Lung (tissue), 12 donors: ENCODE data around the gene RAB11B. TPM values are rescaled to one million over a fixed set of nuclear protein-coding genes. Genes with fewer than 3 reads are reported as not detected.
"Not testable (repeated sequence)": the region's sequence is repeated elsewhere in the genome, so short reads cannot be mapped to it uniquely, and the experiment has no call there.

Source experiments
- ATAC-seq: fragments of 200-7000 bp; cut with Tn5 transposase; one replicate; pipeline ENCODE4 v1.9.1; 2020; ENCODE audit warnings: moderate number of reproducible peaks; ENCODE audit not compliant: insufficient read depth, low FRiP score
- DNase-seq, 3 donors: peaks; one replicate each; pipeline ENCODE4 v3.0.0-alpha.2; 2013 to 2017
- H3K27ac ChIP-seq, 2 donors: one replicate each; pipeline ENCODE4 v1.5.1; 2013; ENCODE audit warnings: mild to moderate bottlenecking in 2 of 2, moderate library complexity in 2 of 2, control low read depth in 1 of 2, inconsistent platforms in 1 of 2, low read depth in 1 of 2, low read length in 1 of 2
- H3K27me3 ChIP-seq, 3 donors: one replicate each; pipeline ENCODE4 v1.5.1; 2013; ENCODE audit warnings: low read length in 2 of 3; ENCODE audit not compliant: control insufficient read depth in 3 of 3, insufficient read depth in 3 of 3
- H3K36me3 ChIP-seq, 4 donors: one replicate each; pipeline ENCODE4 v1.5.1; 2013; ENCODE audit warnings: low read length in 4 of 4, mild to moderate bottlenecking in 1 of 4, moderate library complexity in 1 of 4; ENCODE audit not compliant: control insufficient read depth in 4 of 4, insufficient read depth in 4 of 4
- H3K4me1 ChIP-seq, 5 donors: one replicate each; pipeline ENCODE4 v1.5.1; 2013; ENCODE audit warnings: low read length in 5 of 5, mild to moderate bottlenecking in 2 of 5, moderate library complexity in 1 of 5; ENCODE audit not compliant: control insufficient read depth in 5 of 5, insufficient read depth in 5 of 5
- H3K4me3 ChIP-seq: one replicate; pipeline ENCODE4 v1.5.1; 2013; ENCODE audit warnings: mild to moderate bottlenecking, control low read depth, moderate library complexity
- H3K9ac ChIP-seq, 2 donors: one replicate each; pipeline ENCODE4 v1.5.1; 2013; ENCODE audit warnings: low read length in 2 of 2, control low read depth in 1 of 2; ENCODE audit not compliant: insufficient read depth in 1 of 2
- H3K9me3 ChIP-seq, 4 donors: one replicate each; pipeline ENCODE4 v1.5.1; 2013; ENCODE audit warnings: low read length in 3 of 4, mild to moderate bottlenecking in 1 of 4, moderate library complexity in 1 of 4; ENCODE audit not compliant: control insufficient read depth in 4 of 4, insufficient read depth in 3 of 4
- WGBS, 2 donors: extraction: QIAGEN DNeasy Blood & Tissue Kit; methylation state at CpG; one replicate each; pipeline ENCODE4 v1.1.7; 2013; 5-methylcytosine and 5-hydroxymethylcytosine counted together
- polyA plus RNA-seq, 2 donors: library from polyadenylated mRNA; stranded (reverse); fragments of 200-250 nt; gene quantifications; one replicate each; pipeline ENCODE4 v1.2.1, GENCODE V29; 2013
- total RNA-seq, 2 donors: library from RNA; depleted of rRNA in 1 of 2; stranded (reverse); fragments of >200 nt in 1 of 2; gene quantifications; one replicate each; pipeline ENCODE4 v1.2.1, GENCODE V29; 2014 to 2021
- TF ChIP-seq, protein P1 (sequence below): IDR thresholded peaks from 2 replicates; pipeline ENCODE4 v1.5.1; 2012; ENCODE audit warnings: mild to moderate bottlenecking; ENCODE audit errors: control extremely low read depth, extremely low read depth
- donor health status: control.
- donor health status: control.
- donor health status: Bipolar disorder and iron deficiency.
- donor health status: healthy.
- donor health status: DM: yes; HTN: yes; CAD: no.

The RAB11B gene
- total and polyA plus RNA-seq, 4 donors: 91.1 to 148 (median 121) TPM

DNA sequence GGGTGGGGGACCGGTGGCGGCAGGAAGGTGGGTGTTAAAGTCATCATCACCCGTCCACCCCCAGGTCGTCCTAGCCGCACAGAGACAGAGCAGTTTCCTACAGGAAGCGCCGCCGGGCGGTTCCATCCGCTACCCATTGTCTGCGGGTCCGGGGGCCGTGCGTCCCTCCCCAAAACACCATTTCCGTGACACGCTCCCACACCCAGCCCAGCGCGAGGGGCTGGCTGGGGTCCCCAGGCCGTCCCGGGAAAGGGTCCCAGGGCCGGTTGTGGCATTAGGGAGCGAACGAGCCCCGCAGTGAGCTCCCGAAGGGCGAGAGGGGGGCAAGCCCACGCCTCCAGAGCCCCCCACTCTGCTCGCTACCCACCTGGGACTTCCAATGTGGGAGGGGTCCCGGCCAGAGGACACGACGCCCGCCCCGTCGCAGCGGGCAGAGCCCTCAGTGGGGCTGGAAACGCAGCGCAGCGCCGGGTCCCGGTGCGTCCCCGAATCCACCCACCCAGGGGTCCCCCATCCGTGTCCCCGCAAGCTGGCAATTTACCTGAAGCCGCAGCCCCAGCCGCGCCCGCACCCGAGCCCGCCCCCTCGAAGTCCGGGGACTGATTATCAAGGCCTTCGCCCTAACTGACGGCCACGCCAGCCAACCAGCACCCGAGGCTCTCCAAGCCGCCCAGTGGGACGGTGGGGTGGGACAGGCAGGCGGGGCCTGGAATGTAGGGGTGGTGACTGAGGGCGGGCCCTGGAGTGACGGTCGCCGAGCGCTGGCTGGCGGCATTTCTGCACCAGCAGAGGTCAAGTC lies 47.3 kb upstream of the RAB11B start, which contains the start of gene KANK3:
Gene KANK3, minus strand, starts transcription at position 579 of the 799 bp plus-strand sequence. CDS start 5,434 bp downstream, outside the sequence.
- H3K9ac ChIP-seq: no peak within 1 kb of the TSS
- H3K27ac ChIP-seq: peak within 1 kb of the TSS; percentile 97 to 98

DNA sequence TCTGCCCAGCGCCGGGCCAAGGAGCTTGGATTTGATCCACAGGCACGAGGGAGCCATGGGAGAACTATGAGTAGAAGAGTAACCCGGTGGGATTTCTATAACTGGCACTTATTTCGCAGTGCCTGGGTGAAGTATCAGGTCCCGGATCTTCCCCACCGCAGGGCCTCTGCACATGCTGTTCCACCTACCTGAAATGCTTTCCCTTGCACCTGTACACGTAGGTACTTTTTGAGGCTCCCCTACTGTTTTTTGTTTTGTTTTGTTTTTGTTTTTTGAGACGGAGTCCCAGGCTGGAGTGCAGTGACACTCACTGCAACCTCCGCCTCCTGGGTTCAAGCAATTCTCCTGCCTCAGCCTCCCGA lies 46.7 kb upstream of the RAB11B start:
- TF ChIP-seq, protein P1, sequence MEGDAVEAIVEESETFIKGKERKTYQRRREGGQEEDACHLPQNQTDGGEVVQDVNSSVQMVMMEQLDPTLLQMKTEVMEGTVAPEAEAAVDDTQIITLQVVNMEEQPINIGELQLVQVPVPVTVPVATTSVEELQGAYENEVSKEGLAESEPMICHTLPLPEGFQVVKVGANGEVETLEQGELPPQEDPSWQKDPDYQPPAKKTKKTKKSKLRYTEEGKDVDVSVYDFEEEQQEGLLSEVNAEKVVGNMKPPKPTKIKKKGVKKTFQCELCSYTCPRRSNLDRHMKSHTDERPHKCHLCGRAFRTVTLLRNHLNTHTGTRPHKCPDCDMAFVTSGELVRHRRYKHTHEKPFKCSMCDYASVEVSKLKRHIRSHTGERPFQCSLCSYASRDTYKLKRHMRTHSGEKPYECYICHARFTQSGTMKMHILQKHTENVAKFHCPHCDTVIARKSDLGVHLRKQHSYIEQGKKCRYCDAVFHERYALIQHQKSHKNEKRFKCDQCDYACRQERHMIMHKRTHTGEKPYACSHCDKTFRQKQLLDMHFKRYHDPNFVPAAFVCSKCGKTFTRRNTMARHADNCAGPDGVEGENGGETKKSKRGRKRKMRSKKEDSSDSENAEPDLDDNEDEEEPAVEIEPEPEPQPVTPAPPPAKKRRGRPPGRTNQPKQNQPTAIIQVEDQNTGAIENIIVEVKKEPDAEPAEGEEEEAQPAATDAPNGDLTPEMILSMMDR: no peak
- peaks cover 0 to 12% (median 2%) of the 10 kb centered on the region in 5 donors for H3K4me1 ChIP-seq
- H3K9ac ChIP-seq: no peak overlapping the region
- H3K27me3 ChIP-seq: peaks cover 0 to 8% (median 7%) of the 10 kb centered on the region in 3 donors
- ATAC-seq (no peak), DNase-seq (no peak)
- H3K9me3 ChIP-seq: no peaks in the 10 kb centered on the region
- WGBS, 2 donors: 42% methylated on average over 11 of the region's 11 CpGs
- H3K27ac ChIP-seq: peak overlapping the region in 1 of 2 donors; percentile 15
- no peak overlapping the region for H3K4me3 ChIP-seq
- H3K36me3 ChIP-seq: no peaks in the 10 kb centered on the region

More for the DNA sequence above, 47.3 kb upstream of the RAB11B start, which contains the start of gene KANK3:
- WGBS, 2 donors: 2% methylated on average over 53 to 65 of the region's 65 CpGs
- peaks cover 0 to 10% (median 8%) of the 10 kb centered on the region in 3 donors for H3K27me3 ChIP-seq
- no peaks in the 10 kb centered on the region for H3K9me3 ChIP-seq
- TF ChIP-seq, protein P1: no peak
- ATAC-seq: peak; percentile 94
- peak; percentile 88 to 94 (median 91) for DNase-seq
- H3K4me3 ChIP-seq: peak within 1 kb of the TSS; percentile 77
- H3K4me1 ChIP-seq: peaks cover 0 to 12% (median 2%) of the 10 kb centered on the region in 5 donors
- no peaks in the 10 kb centered on the region for H3K36me3 ChIP-seq

DNA sequence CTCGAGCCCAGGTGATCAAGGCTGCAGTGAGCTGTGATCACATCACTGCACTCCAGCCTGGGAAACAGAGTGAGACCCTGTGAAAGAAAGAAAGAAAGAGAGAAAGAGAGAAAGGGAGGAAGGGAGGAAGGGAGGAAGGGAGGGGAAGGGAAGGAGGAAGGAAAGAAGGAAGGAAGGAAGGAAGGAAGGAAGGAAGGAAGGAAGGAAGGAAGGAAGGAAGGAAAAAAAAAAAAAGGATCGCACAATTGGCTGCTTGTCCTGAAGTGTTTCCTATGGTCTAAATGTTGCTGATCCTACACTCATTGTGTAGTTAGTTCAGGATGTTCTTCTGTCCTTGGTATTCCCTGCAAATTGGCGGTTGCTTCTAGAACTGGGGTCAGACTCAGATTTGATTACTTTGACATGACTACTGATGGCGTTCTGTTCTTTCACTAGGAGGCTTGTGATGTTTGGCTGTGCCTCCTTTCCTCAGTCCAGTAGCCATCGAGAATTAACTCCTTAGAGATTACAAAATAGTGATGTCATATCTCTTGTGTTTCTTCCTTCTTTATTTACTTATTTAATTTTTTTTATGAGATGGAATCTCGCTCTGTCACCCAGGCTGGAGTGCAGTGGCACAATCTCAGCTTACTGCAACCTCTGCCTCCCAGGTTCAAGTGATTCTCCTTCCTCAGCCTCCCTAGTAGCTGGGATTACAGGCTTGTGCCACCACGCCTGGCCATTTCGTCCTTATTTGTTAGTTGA lies 40.4 kb upstream of the RAB11B start:
- not testable (repeated sequence) for H3K27me3 ChIP-seq
- WGBS, 2 donors: 57 to 70% methylated on average over 8 of the region's 8 CpGs

More for the DNA sequence above, 40.4 kb upstream of the RAB11B start:
- ATAC-seq, H3K27ac ChIP-seq, H3K36me3 ChIP-seq, H3K9me3 ChIP-seq, DNase-seq, H3K4me3 ChIP-seq, H3K4me1 ChIP-seq, H3K9ac ChIP-seq: not testable (repeated sequence)
